ENCODE data around the gene IKZF3.
"Not testable (repeated sequence)": the region's sequence is repeated elsewhere in the genome, so short reads cannot be mapped to it uniquely, and the experiment has no call there.

IKZF3 gene

DNA sequence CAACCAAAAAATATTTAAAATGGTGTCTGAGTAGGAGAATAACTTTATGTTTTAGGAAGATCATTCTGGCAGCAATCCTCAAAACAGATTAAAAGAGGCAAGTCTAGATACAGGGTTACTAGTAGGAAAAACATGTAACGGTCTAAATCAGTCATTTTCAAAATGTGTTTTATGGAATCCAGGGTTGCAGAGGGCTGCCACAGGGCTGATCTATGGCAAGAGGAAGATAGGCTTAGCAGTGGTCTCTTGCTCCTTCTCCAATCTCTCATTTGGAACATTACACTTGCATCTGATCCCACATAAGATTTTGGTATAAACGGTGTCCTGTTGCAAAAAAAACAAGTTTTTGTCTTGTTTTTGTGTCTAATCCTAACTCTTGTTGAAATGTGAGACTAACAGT is 9.2 kb downstream of the IKZF3 start:
- H4K20me1 ChIP-seq (ENCODE audit: insufficient read depth, low read length), result peaks cover 13% of the 10 kb centered on the region; the same call in 1 of the 2 replicates
- H3K27ac ChIP-seq (ENCODE audit: low read length), result no peak overlapping the region
- peaks cover 29% of the 10 kb centered on the region for H3K4me1 ChIP-seq (ENCODE audit: low read length)
- no peak overlapping the region for H2AFZ ChIP-seq (ENCODE audit: low read length)
- no peak overlapping the region for H3K9ac ChIP-seq (ENCODE audit: low read length)
- H3K4me3 ChIP-seq (ENCODE audit: low read length), result no peak overlapping the region
- no peak for DNase-seq
- H3K9me3 ChIP-seq (replicated peaks; ENCODE audit: insufficient read depth, low read length), result no peaks in the 10 kb centered on the region
- peaks cover 7% of the 10 kb centered on the region for H3F3A ChIP-seq (ENCODE audit: insufficient read depth, low read length)
- H3K4me2 ChIP-seq (ENCODE audit: low read depth, low read length), result no peak overlapping the region
- no peaks in the 10 kb centered on the region for H3K27me3 ChIP-seq (replicated peaks; ENCODE audit: insufficient read depth, low read length)
- no peaks in the 10 kb centered on the region for H3K9me2 ChIP-seq (replicated peaks; ENCODE audit: insufficient read depth, low read length)
- peaks cover 89% of the 10 kb centered on the region for H3K79me2 ChIP-seq (ENCODE audit: low read length)
- peaks cover 3% of the 10 kb centered on the region; the same call in 1 of the 2 replicates for H3K36me3 ChIP-seq (replicated peaks; ENCODE audit: insufficient read depth, low read length)
- TF ChIP-seq, protein P1, sequence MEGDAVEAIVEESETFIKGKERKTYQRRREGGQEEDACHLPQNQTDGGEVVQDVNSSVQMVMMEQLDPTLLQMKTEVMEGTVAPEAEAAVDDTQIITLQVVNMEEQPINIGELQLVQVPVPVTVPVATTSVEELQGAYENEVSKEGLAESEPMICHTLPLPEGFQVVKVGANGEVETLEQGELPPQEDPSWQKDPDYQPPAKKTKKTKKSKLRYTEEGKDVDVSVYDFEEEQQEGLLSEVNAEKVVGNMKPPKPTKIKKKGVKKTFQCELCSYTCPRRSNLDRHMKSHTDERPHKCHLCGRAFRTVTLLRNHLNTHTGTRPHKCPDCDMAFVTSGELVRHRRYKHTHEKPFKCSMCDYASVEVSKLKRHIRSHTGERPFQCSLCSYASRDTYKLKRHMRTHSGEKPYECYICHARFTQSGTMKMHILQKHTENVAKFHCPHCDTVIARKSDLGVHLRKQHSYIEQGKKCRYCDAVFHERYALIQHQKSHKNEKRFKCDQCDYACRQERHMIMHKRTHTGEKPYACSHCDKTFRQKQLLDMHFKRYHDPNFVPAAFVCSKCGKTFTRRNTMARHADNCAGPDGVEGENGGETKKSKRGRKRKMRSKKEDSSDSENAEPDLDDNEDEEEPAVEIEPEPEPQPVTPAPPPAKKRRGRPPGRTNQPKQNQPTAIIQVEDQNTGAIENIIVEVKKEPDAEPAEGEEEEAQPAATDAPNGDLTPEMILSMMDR (IDR thresholded peaks at IDR 0.05; ENCODE audit: low read length), result no peak
- TF ChIP-seq EZH2phosphoT487 (IDR thresholded peaks at IDR 0.05; ENCODE audit: low read length) (no peak), EZH2 (optimal IDR thresholded peaks at IDR 0.05; ENCODE audit: low read depth, low read length) (no peak)

DNA sequence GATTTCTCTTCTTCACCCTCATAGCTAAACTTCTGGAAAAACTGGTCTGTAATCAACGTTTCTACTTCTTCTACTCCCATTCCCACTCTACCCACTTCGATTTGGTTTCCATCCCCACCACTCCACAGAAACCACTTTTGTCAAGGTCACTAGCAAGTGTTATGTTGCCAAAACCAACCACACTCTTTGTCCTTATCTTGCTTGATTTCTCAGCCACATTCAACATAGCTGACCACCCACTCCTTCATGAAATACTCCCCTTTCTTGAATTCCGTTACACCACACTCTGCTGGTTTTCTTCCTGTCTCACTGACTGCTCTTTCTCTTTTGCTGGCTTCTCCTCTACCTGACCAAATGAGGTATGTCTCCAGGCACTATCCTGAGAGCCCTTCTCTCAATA is 11.9 kb downstream of the IKZF3 start:
- TF ChIP-seq EZH2phosphoT487 (IDR thresholded peaks at IDR 0.05; ENCODE audit: low read length) (no peak), EZH2 (optimal IDR thresholded peaks at IDR 0.05; ENCODE audit: low read depth, low read length) (no peak)
- TF ChIP-seq, protein P1 (IDR thresholded peaks at IDR 0.05; ENCODE audit: low read length), result no peak
- Histone ChIP-seq H2AFZ (ENCODE audit: low read length) (no peak overlapping the region), H3K4me1 (ENCODE audit: low read length) (peaks cover 39% of the 10 kb centered on the region), H3K9me2 (replicated peaks; ENCODE audit: insufficient read depth, low read length) (no peaks in the 10 kb centered on the region), H3K9ac (ENCODE audit: low read length) (no peak overlapping the region), H3F3A (ENCODE audit: insufficient read depth, low read length) (peaks cover 29% of the 10 kb centered on the region), H3K4me2 (ENCODE audit: low read depth, low read length) (no peak overlapping the region), H3K27ac (ENCODE audit: low read length) (peak overlapping the region; percentile 18; the same call in 1 of the 2 replicates), H3K9me3 (replicated peaks; ENCODE audit: insufficient read depth, low read length) (no peaks in the 10 kb centered on the region), H3K36me3 (replicated peaks; ENCODE audit: insufficient read depth, low read length) (peaks cover 5% of the 10 kb centered on the region; the same call in 1 of the 2 replicates), H3K27me3 (replicated peaks; ENCODE audit: insufficient read depth, low read length) (no peaks in the 10 kb centered on the region), H3K4me3 (ENCODE audit: low read length) (no peak overlapping the region), H3K79me2 (ENCODE audit: low read length) (peaks cover 88% of the 10 kb centered on the region), H4K20me1 (ENCODE audit: insufficient read depth, low read length) (0 out of 2 replicates have a peak, but pooled peaks cover 11% of the 10 kb centered on the region)
- DNase-seq, result no peak

- H3K9ac ChIP-seq (ENCODE audit: low read length); H4K20me1 ChIP-seq (ENCODE audit: insufficient read depth, low read length); DNase-seq; H3K9me2 ChIP-seq (replicated peaks; ENCODE audit: insufficient read depth, low read length); H3K27ac ChIP-seq (ENCODE audit: low read length); H3K27me3 ChIP-seq (replicated peaks; ENCODE audit: insufficient read depth, low read length); H2AFZ ChIP-seq (ENCODE audit: low read length); H3K4me3 ChIP-seq (ENCODE audit: low read length); H3K36me3 ChIP-seq (replicated peaks; ENCODE audit: insufficient read depth, low read length); H3K9me3 ChIP-seq (replicated peaks; ENCODE audit: insufficient read depth, low read length); H3K4me2 ChIP-seq (ENCODE audit: low read depth, low read length): not testable (repeated sequence)
- peaks cover 51% of the 10 kb centered on the region for H3K4me1 ChIP-seq (ENCODE audit: low read length)
- peaks cover 32% of the 10 kb centered on the region for H3F3A ChIP-seq (ENCODE audit: insufficient read depth, low read length)
- peaks cover 90% of the 10 kb centered on the region for H3K79me2 ChIP-seq (ENCODE audit: low read length)
Measured at GRCh38 chr17:39850186-39850585, 13.9 kb downstream of the IKZF3 start.

- peak overlapping the region; percentile 73; the same call in 1 of the 2 replicates for H3K27ac ChIP-seq (ENCODE audit: low read length)
- H3K4me1 ChIP-seq (ENCODE audit: low read length), result peaks cover 55% of the 10 kb centered on the region
- peaks cover 90% of the 10 kb centered on the region for H3K79me2 ChIP-seq (ENCODE audit: low read length)
Measured at GRCh38 chr17:39848600-39848999, 15.5 kb downstream of the IKZF3 start.

More at GRCh38 chr17:39848600-39848999, 15.5 kb downstream of the IKZF3 start:
- Histone ChIP-seq H3K9me3 (replicated peaks; ENCODE audit: insufficient read depth, low read length) (no peaks in the 10 kb centered on the region), H3K36me3 (replicated peaks; ENCODE audit: insufficient read depth, low read length) (peaks cover 3% of the 10 kb centered on the region; the same call in 1 of the 2 replicates), H3K4me3 (ENCODE audit: low read length) (0 out of 2 replicates have a peak overlapping the region, but pooled peaks have one; percentile 12), H2AFZ (ENCODE audit: low read length) (no peak overlapping the region), H3K9me2 (replicated peaks; ENCODE audit: insufficient read depth, low read length) (no peaks in the 10 kb centered on the region), H3K4me2 (ENCODE audit: low read depth, low read length) (peak overlapping the region; percentile 69), H3K9ac (ENCODE audit: low read length) (peak overlapping the region; percentile 40), H3K27me3 (replicated peaks; ENCODE audit: insufficient read depth, low read length) (no peaks in the 10 kb centered on the region), H3F3A (ENCODE audit: insufficient read depth, low read length) (peaks cover 42% of the 10 kb centered on the region), H4K20me1 (ENCODE audit: insufficient read depth, low read length) (no peaks in the 10 kb centered on the region)
- TF ChIP-seq EZH2 (optimal IDR thresholded peaks at IDR 0.05; ENCODE audit: low read depth, low read length), result no peak
- TF ChIP-seq, protein P1 (IDR thresholded peaks at IDR 0.05; ENCODE audit: low read length), result no peak
- no peak for TF ChIP-seq EZH2phosphoT487 (IDR thresholded peaks at IDR 0.05; ENCODE audit: low read length)
- peak; percentile 75 for DNase-seq

Measured in MM.1S (cell line).